H1 (cell line): ENCODE measurements around the gene BACE2. TPM values are rescaled to one million over a fixed set of nuclear protein-coding genes. Genes with fewer than 3 reads are reported as not detected.

ENCODE experiments used
- CTCF ChIA-PET: fragments of 300-600 bp; sonication (Branson Sonifier 250); formaldehyde crosslinking; loops from one replicate; lab custom pipeline; 2021; ENCODE audit not compliant: partially characterized antibody; lab: Charles Lee
- POLR2A ChIA-PET: fragments of 300-600 bp; sonication (Branson Sonifier 250); formaldehyde crosslinking; loops from one replicate; lab custom pipeline; 2021; ENCODE audit warnings: inconsistent platforms; ENCODE audit not compliant: partially characterized antibody; lab: Charles Lee
- DNase-seq, 2 experiments: peaks; one replicate each; pipeline versions ENCODE4 v3.0.0 to v3.0.0-alpha.2; 2010 to 2022; ENCODE audit warnings: low spot score in 2 of 2, low read depth in 1 of 2, mixed read lengths in 1 of 2
- FAIRE-seq: peaks from 2 replicates; lab custom pipeline; 2011; peaks lifted over from hg19 to GRCh38; lab: Jason Lieb, UNC
- H2AFZ ChIP-seq: 2 replicates; pipeline ENCODE4 v1.8.1; 2012; ENCODE audit warnings: low read length, inconsistent platforms
- H2AK5ac ChIP-seq: 2 replicates; pipeline ENCODE4 v1.6.1; 2013; ENCODE audit warnings: low read depth, low read length
- H2BK120ac ChIP-seq: replicated peaks from 2 replicates; pipeline ENCODE3; 2013; ENCODE audit warnings: low read depth, low read length, inconsistent platforms
- H2BK12ac ChIP-seq: 2 replicates; pipeline ENCODE4 v1.6.1; 2013; ENCODE audit warnings: low read depth, low read length
- H2BK15ac ChIP-seq: 2 replicates; pipeline ENCODE4 v1.6.1; 2013; ENCODE audit warnings: low read length
- H2BK20ac ChIP-seq: 2 replicates; pipeline ENCODE4 v1.6.1; 2013; ENCODE audit warnings: low read length
- H2BK5ac ChIP-seq: 2 replicates; pipeline ENCODE4 v1.6.1; 2013; ENCODE audit warnings: low read depth, low read length
- H3K14ac ChIP-seq: 2 replicates; pipeline ENCODE4 v1.6.1; 2013; ENCODE audit warnings: inconsistent platforms; ENCODE audit not compliant: insufficient read length
- H3K18ac ChIP-seq: 2 replicates; pipeline ENCODE4 v1.6.1; 2013; ENCODE audit warnings: low read length; ENCODE audit errors: extremely low read depth
- H3K23ac ChIP-seq: 2 replicates; pipeline ENCODE4 v1.6.1; 2013; ENCODE audit warnings: inconsistent platforms; ENCODE audit not compliant: insufficient read length
- H3K23me2 ChIP-seq: 2 replicates; pipeline ENCODE4 v1.6.1; 2013; ENCODE audit warnings: low read depth, low read length
- H3K27ac ChIP-seq: 2 replicates; pipeline ENCODE4 v1.6.1; 2011; ENCODE audit warnings: low read depth, low read length, inconsistent platforms
- H3K27me3 ChIP-seq, 4 experiments: replicated peaks in 1 of 4; 1 replicate in 1 of 4; 2 replicates in 3 of 4; pipeline versions ENCODE4 v1.6.1 to v1.8.1; 2011 to 2013; ENCODE audit warnings: low read length in 3 of 4, mild to moderate bottlenecking in 3 of 4, inconsistent platforms in 2 of 4, mixed read lengths in 2 of 4, moderate library complexity in 1 of 4; ENCODE audit not compliant: control insufficient read depth in 3 of 4, insufficient read depth in 3 of 4; ENCODE audit errors: extremely low read depth in 1 of 4
- H3K36me3 ChIP-seq, 4 experiments: 2 replicates each; pipeline versions ENCODE4 v1.6.1 to v1.8.1; 2011 to 2013; ENCODE audit warnings: mild to moderate bottlenecking in 4 of 4, low read length in 3 of 4, moderate library complexity in 2 of 4, control low read depth in 1 of 4, inconsistent platforms in 1 of 4; ENCODE audit not compliant: insufficient read depth in 4 of 4, control insufficient read depth in 2 of 4
- H3K4ac ChIP-seq: replicated peaks from 2 replicates; pipeline ENCODE3; 2013; ENCODE audit warnings: low read length, low read depth, mixed read lengths, inconsistent platforms; ENCODE audit not compliant: insufficient read length
- H3K4me1 ChIP-seq, 4 experiments: replicated peaks in 1 of 4; 1 replicate in 1 of 4; 2 replicates in 3 of 4; pipeline versions ENCODE4 v1.6.1 to v1.8.1; 2011 to 2013; ENCODE audit warnings: low read length in 3 of 4, inconsistent platforms in 2 of 4, mixed read lengths in 1 of 4; ENCODE audit not compliant: insufficient read depth in 4 of 4, control insufficient read depth in 3 of 4
- H3K4me2 ChIP-seq, 2 experiments: 2 replicates each; pipeline versions ENCODE4 v1.6.1 to v1.8.1; 2011 to 2013; ENCODE audit warnings: low read depth in 2 of 2, low read length in 2 of 2, control low read depth in 1 of 2, inconsistent platforms in 1 of 2, mild to moderate bottlenecking in 1 of 2; ENCODE audit not compliant: insufficient read depth in 1 of 2
- H3K4me3 ChIP-seq, 4 experiments: fragments of 200-600, 300-600 bp in 1 of 4; sonication (generic), shearing (Covaris generic), sonication (Bioruptor Twin) in 1 of 4; 2 replicates each; pipeline versions ENCODE4 v1.5.1 to v1.8.1; 2011 to 2016; ENCODE audit warnings: low read length in 4 of 4, low read depth in 3 of 4, control low read depth in 2 of 4, inconsistent platforms in 2 of 4, mild to moderate bottlenecking in 2 of 4, mixed read lengths in 1 of 4, moderate library complexity in 1 of 4; ENCODE audit not compliant: insufficient read depth in 2 of 4; ENCODE audit errors: extremely low read depth in 1 of 4
- H3K56ac ChIP-seq: replicated peaks from 2 replicates; pipeline ENCODE3; 2013; ENCODE audit warnings: low read depth, mild to moderate bottlenecking, mixed read lengths, low read length, inconsistent platforms; ENCODE audit not compliant: insufficient read length
- H3K79me1 ChIP-seq: 2 replicates; pipeline ENCODE4 v1.6.1; 2013; ENCODE audit warnings: low read depth, low read length, control low read depth
- H3K79me2 ChIP-seq, 2 experiments: 2 replicates each; pipeline versions ENCODE4 v1.6.1 to v1.8.1; 2012 to 2013; ENCODE audit warnings: low read length in 2 of 2, mild to moderate bottlenecking in 2 of 2, inconsistent platforms in 1 of 2; ENCODE audit not compliant: insufficient read depth in 2 of 2, control insufficient read depth in 1 of 2
- H3K9ac ChIP-seq, 4 experiments: replicated peaks in 1 of 4; 1 replicate in 1 of 4; 2 replicates in 3 of 4; pipeline versions ENCODE4 v1.6.1 to v1.8.1; 2011 to 2013; ENCODE audit warnings: low read depth in 3 of 4, low read length in 3 of 4, control low read depth in 2 of 4, mild to moderate bottlenecking in 2 of 4, moderate library complexity in 2 of 4, inconsistent platforms in 1 of 4; ENCODE audit errors: extremely low read depth in 1 of 4
- H3K9me3 ChIP-seq, 2 experiments: 2 replicates each; pipeline versions ENCODE4 v1.6.1 to v1.8.1; 2012 to 2013; ENCODE audit warnings: mild to moderate bottlenecking in 2 of 2, moderate library complexity in 2 of 2, control low read depth in 1 of 2, inconsistent platforms in 1 of 2, low read depth in 1 of 2, low read length in 1 of 2, mixed read lengths in 1 of 2; ENCODE audit not compliant: insufficient read depth in 2 of 2
- H4K20me1 ChIP-seq, 2 experiments: replicated peaks in 1 of 2; 2 replicates each; pipeline versions ENCODE3 to v1.8.1; 2011 to 2013; ENCODE audit warnings: inconsistent platforms in 2 of 2, low read length in 2 of 2, mild to moderate bottlenecking in 1 of 2; ENCODE audit not compliant: insufficient read depth in 2 of 2, control insufficient read depth in 1 of 2
- H4K5ac ChIP-seq: 2 replicates; pipeline ENCODE4 v1.6.1; 2013; ENCODE audit warnings: low read length, low read depth, mixed read lengths, inconsistent platforms; ENCODE audit not compliant: insufficient read length
- H4K8ac ChIP-seq: 2 replicates; pipeline ENCODE4 v1.8.0; 2013; ENCODE audit warnings: mild to moderate bottlenecking, moderate library complexity, low read length, inconsistent platforms; ENCODE audit not compliant: insufficient read depth; ENCODE audit errors: extremely low read depth
- H4K91ac ChIP-seq: replicated peaks from 2 replicates; pipeline ENCODE3; 2013; ENCODE audit warnings: low read length, mixed read lengths, inconsistent platforms; ENCODE audit not compliant: insufficient read length
- CBX5 ChIP-seq: fragments of 300-800, 300-1000 bp; sonication (generic); IDR thresholded peaks from 2 replicates; pipeline ENCODE4 v1.7.1; 2016; ENCODE audit warnings: antibody characterized with exemption, low read length, low read depth
- CBX8 ChIP-seq: fragments of 300-800, 300-1000 bp; sonication (generic); IDR thresholded peaks from 2 replicates; pipeline ENCODE4 v1.7.1; 2016; ENCODE audit warnings: low read depth, low read length, borderline replicate concordance
- CTBP2 ChIP-seq: IDR thresholded peaks from 2 replicates; pipeline ENCODE4 v1.7.0; 2011; ENCODE audit warnings: borderline replicate concordance, mild to moderate bottlenecking, moderate library complexity, mixed read lengths, low read length; ENCODE audit not compliant: insufficient read depth, insufficient read length
- HDAC2 ChIP-seq, 2 experiments: fragments of 300-600 bp in 1 of 2; sonication (generic) in 1 of 2; IDR thresholded peaks; 2 replicates each; pipeline ENCODE4 v1.6.1; 2011 to 2012; ENCODE audit warnings: low read depth in 2 of 2, low read length in 2 of 2, mild to moderate bottlenecking in 2 of 2, moderate library complexity in 2 of 2, borderline replicate concordance in 1 of 2, inconsistent platforms in 1 of 2
- POLR2AphosphoS5 ChIP-seq: IDR thresholded peaks from 2 replicates; pipeline ENCODE4 v1.6.1; 2011; ENCODE audit warnings: low read depth, low read length
- RXRA ChIP-seq: IDR thresholded peaks from 2 replicates; pipeline ENCODE4 v1.6.1; 2011; ENCODE audit warnings: low read depth, mild to moderate bottlenecking, low read length, moderate library complexity; ENCODE audit not compliant: insufficient read depth
- SUZ12 ChIP-seq: fragments of 200-600 bp; sonication (generic); IDR thresholded peaks from 2 replicates; pipeline ENCODE4 v1.6.1; 2012; ENCODE audit warnings: mild to moderate bottlenecking, inconsistent platforms, low read length, moderate library complexity, mixed read lengths
- WGBS, 2 experiments: shearing (Covaris generic) in 1 of 2; methylation state at CpG; one replicate each; pipeline versions ENCODE4 v1.1.6 to v1.1.7; 2013 to 2015; ENCODE audit warnings: low lambda C conversion rate in 2 of 2, mixed read lengths in 2 of 2, inconsistent platforms in 1 of 2, low coverage in 1 of 2, missing lambda C conversion rate in 1 of 2; ENCODE audit not compliant: insufficient replicate concordance in 2 of 2, insufficient coverage in 1 of 2, insufficient read length in 1 of 2; ENCODE audit errors: extremely low coverage in 1 of 2, missing lambda C conversion rate in 1 of 2; 5-methylcytosine and 5-hydroxymethylcytosine counted together
- polyA plus RNA-seq, 7 experiments: library from polyadenylated mRNA; depleted of rRNA in 3 of 7; stranded (reverse) in 5 of 7; unstranded in 2 of 7; fragments of >200 nt in 5 of 7; fragments of 200-250 nt in 2 of 7; gene quantifications; 1 replicate in 5 of 7; 2 replicates in 1 of 7; 4 replicates in 1 of 7; pipeline versions ENCODE4 v1.2.1 to v1.2.3, GENCODE V29; 2011 to 2013; ENCODE audit warnings: missing spikeins in 2 of 7, mixed read lengths in 2 of 7
- total RNA-seq: library from RNA; stranded (reverse); fragmentation: NEBNext Ultra II Directional; extraction: Animal tissue kit (Norgen Biotek cat#: 25700); gene quantifications from 2 replicates; pipeline ENCODE4 v1.2.1, GENCODE V29; 2021

The BACE2 gene
- total and polyA plus RNA-seq, 2 of the 8 experiments (the other 6 are each of a cell fraction or from before 2014, with no cell fraction given), result 8.1 to 10.9 TPM

GRCh38 chr21:41162096-41162495 lies 5.9 kb upstream of the BACE2 start:
- Histone ChIP-seq H3K79me2 (no peaks in the 10 kb centered on the region), H3K23ac (no peak overlapping the region), H2BK15ac (no peak overlapping the region), H4K5ac (no peak overlapping the region), H4K20me1 (no peaks in the 10 kb centered on the region), H3K27ac (no peak overlapping the region), H3K9me3 (peaks cover 2 to 8% of the 10 kb centered on the region in 2 experiments; a peak in 2 of 4 replicates), H3K36me3 (no peaks in the 10 kb centered on the region), H4K91ac (no peak overlapping the region), H2AFZ (no peak overlapping the region), H3K79me1 (no peaks in the 10 kb centered on the region), H3K4me1 (peaks cover 0 to 4% (median 1%) of the 10 kb centered on the region in 4 experiments; a peak in 2 of 7 replicates), H3K14ac (no peak overlapping the region), H3K18ac (no peak overlapping the region), H2AK5ac (no peak overlapping the region), H2BK12ac (no peak overlapping the region)
- POLR2A ChIA-PET, result no interaction called here
- 85% methylated on average over 5 of the region's 5 CpGs; no CpG with 5 or more reads in 1 of the 2 experiments for WGBS, 2 experiments
- no peak for FAIRE-seq
- CTCF ChIA-PET, result no interaction called here
- no peak for DNase-seq
- no peak for TF ChIP-seq POLR2AphosphoS5
- no peak for TF ChIP-seq CTBP2
- no peak for TF ChIP-seq HDAC2 (IDR thresholded peaks at IDR 0.05; ENCODE audit: borderline replicate concordance in 1 of 2, low read depth in 2 of 2, low read length in 2 of 2)
- TF ChIP-seq SUZ12, result no peak
- no peak for TF ChIP-seq CBX8
- TF ChIP-seq RXRA, result no peak
- no peak for TF ChIP-seq CBX5
- TF ChIP-seq, all 59 proteins: peak for 0
- Histone ChIP-seq H2BK120ac (no peak overlapping the region), H3K4me3 (no peak overlapping the region), H2BK20ac (no peak overlapping the region), H3K4me2 (no peak overlapping the region), H3K23me2 (no peaks in the 10 kb centered on the region; the same call in 1 of the 2 replicates), H4K8ac (no peak overlapping the region), H3K27me3 (peaks cover 0 to 8% (median 7%) of the 10 kb centered on the region in 4 experiments; a peak in 6 of 7 replicates), H2BK5ac (no peak overlapping the region), H3K56ac (no peak overlapping the region), H3K9ac (no peak overlapping the region), H3K4ac (no peak overlapping the region)
